SK-N-SH (cell line): ENCODE results near the gene BABAM2. TPM values are rescaled to one million over a fixed set of nuclear protein-coding genes. Genes with fewer than 3 reads are reported as not detected.
A peak's percentile ranks its signal among the peaks of the same experiment; 100 is the strongest.

Source experiments
- CTCF ChIA-PET: fragments of 300-600, 350-600 bp; formaldehyde crosslinking; extraction: SDS; loops from one replicate; lab custom pipeline; 2021; lab: Yijun Ruan, JAX
- POLR2A ChIA-PET: fragments of 350-600 bp; sonication (Branson Sonifier 250); formaldehyde crosslinking; extraction: SDS; loops from one replicate; lab custom pipeline; 2020; ENCODE audit warnings: antibody characterized with exemption, inconsistent platforms; lab: Yijun Ruan, JAX
- DNase-seq: peaks from one replicate; pipeline ENCODE4 v3.0.0; 2012
- H2AFZ ChIP-seq: fragments of 200-600 bp; sonication (generic); 2 replicates; pipeline ENCODE4 v1.8.1; 2016; ENCODE audit warnings: antibody characterized with exemption, mild to moderate bottlenecking, low read depth
- H3F3A ChIP-seq: fragments of 200-600 bp; sonication (generic); replicated peaks from 2 replicates; pipeline ENCODE3; 2016; ENCODE audit warnings: antibody characterized with exemption, mild to moderate bottlenecking; ENCODE audit not compliant: insufficient read depth
- H3K27ac ChIP-seq, 2 experiments: fragments of 200-500 bp in 1 of 2; fragments of 200-600 bp in 1 of 2; sonication (Bioruptor generic) in 1 of 2; sonication (generic), shearing (Covaris generic) in 1 of 2; 2 replicates each; pipeline versions ENCODE4 v1.5.1 to v1.6.1; 2014 to 2016; ENCODE audit warnings: low read depth in 2 of 2, inconsistent platforms in 1 of 2, low read length in 1 of 2, mild to moderate bottlenecking in 1 of 2, mixed read lengths in 1 of 2
- H3K27me3 ChIP-seq: fragments of 200-600 bp; sonication (generic), shearing (Covaris generic); 2 replicates; pipeline ENCODE4 v1.6.1; 2016; ENCODE audit warnings: mixed run types; ENCODE audit not compliant: insufficient read depth
- H3K36me3 ChIP-seq, 2 experiments: fragments of 200-500 bp in 1 of 2; fragments of 200-600 bp in 1 of 2; sonication (Bioruptor generic) in 1 of 2; sonication (generic) in 1 of 2; replicated peaks in 1 of 2; 2 replicates each; pipeline versions ENCODE3 to v1.5.1; 2014 to 2016; ENCODE audit warnings: low read length in 1 of 2, mild to moderate bottlenecking in 1 of 2; ENCODE audit not compliant: insufficient read depth in 2 of 2, control insufficient read depth in 1 of 2
- H3K4me1 ChIP-seq, 2 experiments: fragments of 200-500 bp in 1 of 2; fragments of 200-600 bp in 1 of 2; sonication (Bioruptor generic) in 1 of 2; sonication (generic), shearing (Covaris generic) in 1 of 2; 2 replicates each; pipeline versions ENCODE4 v1.5.1 to v1.6.1; 2014 to 2016; ENCODE audit warnings: low read depth in 1 of 2, low read length in 1 of 2, mixed run types in 1 of 2; ENCODE audit not compliant: insufficient read depth in 2 of 2, control insufficient read depth in 1 of 2
- H3K4me2 ChIP-seq: fragments of 200-600 bp; sonication (generic), shearing (Covaris generic); 2 replicates; pipeline ENCODE4 v1.6.1; 2017; ENCODE audit warnings: mixed run types
- H3K4me3 ChIP-seq, 2 experiments: fragments of 200-500 bp in 1 of 2; fragments of 200-600 bp in 1 of 2; sonication (Bioruptor generic) in 1 of 2; sonication (generic), shearing (Covaris generic) in 1 of 2; 2 replicates each; pipeline versions ENCODE4 v1.5.1 to v1.8.1; 2014 to 2016; ENCODE audit warnings: low read depth in 2 of 2, inconsistent platforms in 1 of 2, low read length in 1 of 2, mild to moderate bottlenecking in 1 of 2, mixed read lengths in 1 of 2, moderate library complexity in 1 of 2
- H3K79me2 ChIP-seq: fragments of 200-600 bp; sonication (generic); 2 replicates; pipeline ENCODE4 v1.8.1; 2017; ENCODE audit warnings: mild to moderate bottlenecking; ENCODE audit not compliant: insufficient read depth
- H3K9ac ChIP-seq: fragments of 200-600 bp; sonication (generic); 2 replicates; pipeline ENCODE4 v1.6.1; 2017; ENCODE audit warnings: mixed run types
- H3K9me2 ChIP-seq: fragments of 200-600 bp; sonication (generic); 2 replicates; pipeline ENCODE4 v1.6.1; 2017; ENCODE audit warnings: mixed run types
- H3K9me3 ChIP-seq: fragments of 200-600 bp; sonication (generic); 2 replicates; pipeline ENCODE4 v1.6.1; 2017; ENCODE audit warnings: mixed run types, mild to moderate bottlenecking, moderate library complexity
- H4K20me1 ChIP-seq: fragments of 200-600 bp; sonication (generic); 2 replicates; pipeline ENCODE4 v1.6.1; 2017; ENCODE audit warnings: mild to moderate bottlenecking, mixed run types; ENCODE audit not compliant: insufficient read depth
- EZH2phosphoT487 ChIP-seq: fragments of 200-600 bp; sonication (generic); IDR thresholded peaks from 2 replicates; pipeline ENCODE4 v1.6.1; 2017; ENCODE audit warnings: low read depth, mixed run types, mild to moderate bottlenecking, antibody characterized with exemption, moderate library complexity, borderline replicate concordance
- FOSL2 ChIP-seq: IDR thresholded peaks from 2 replicates; pipeline ENCODE4 v1.4.0; 2012; ENCODE audit warnings: low read depth, mild to moderate bottlenecking, moderate library complexity, borderline replicate concordance
- FOXJ3 ChIP-seq: sonication (generic); formaldehyde crosslinking; IDR thresholded peaks from 2 replicates; pipeline ENCODE4 v1.5.1; 2020; ENCODE audit warnings: mild to moderate bottlenecking, missing genetic modification reagents
- GATA2 ChIP-seq: sonication (generic); formaldehyde crosslinking; IDR thresholded peaks from 2 replicates; pipeline ENCODE4 v1.5.0; 2020; ENCODE audit warnings: mild to moderate bottlenecking, missing genetic modification reagents
- JUND ChIP-seq: IDR thresholded peaks from 2 replicates; pipeline ENCODE4 v1.4.0; 2012
- NFIC ChIP-seq: IDR thresholded peaks from 2 replicates; pipeline ENCODE4 v1.4.0; 2012; ENCODE audit warnings: borderline replicate concordance
- NRF1 ChIP-seq: IDR thresholded peaks from 2 replicates; pipeline ENCODE4 v1.6.1; 2012; ENCODE audit warnings: low read depth, mild to moderate bottlenecking, low read length
- RCOR1 ChIP-seq: fragments of 150-350 bp; IDR thresholded peaks from 2 replicates; pipeline ENCODE4 v1.6.1; 2017; ENCODE audit warnings: antibody characterized with exemption, low read length
- SIN3A ChIP-seq: IDR thresholded peaks from 2 replicates; pipeline ENCODE4 v1.6.1; 2012; ENCODE audit warnings: low read depth, mild to moderate bottlenecking, low read length, moderate library complexity, borderline replicate concordance
- SMC3 ChIP-seq: IDR thresholded peaks from 2 replicates; pipeline ENCODE4 v1.6.1; 2012; ENCODE audit warnings: low read depth, low read length, improper control_type of control experiment
- TEAD4 ChIP-seq: IDR thresholded peaks from 2 replicates; pipeline ENCODE4 v1.4.0; 2012; ENCODE audit warnings: mild to moderate bottlenecking, borderline replicate concordance; ENCODE audit not compliant: insufficient read depth
- USF2 ChIP-seq: fragments of 150-350 bp; IDR thresholded peaks from 2 replicates; pipeline ENCODE4 v1.6.1; 2017; ENCODE audit warnings: antibody characterized with exemption, low read length, low read depth, borderline replicate concordance
- WGBS: methylation state at CpG from one replicate; pipeline ENCODE4 v1.1.6; 2017; ENCODE audit warnings: low lambda C conversion rate; 5-methylcytosine and 5-hydroxymethylcytosine counted together
- polyA plus RNA-seq, 3 experiments: library from polyadenylated mRNA; depleted of rRNA; stranded (reverse); fragments of >200 nt; gene quantifications; 2 replicates each; pipeline ENCODE4 v1.2.3, GENCODE V29; 2012
- TF ChIP-seq, protein P1 (sequence below): IDR thresholded peaks from 2 replicates; pipeline ENCODE4 v1.4.0; 2012; ENCODE audit warnings: low read depth, borderline replicate concordance
- TF ChIP-seq, protein P2 (sequence below): IDR thresholded peaks from 2 replicates; pipeline ENCODE4 v1.4.0; 2012; ENCODE audit warnings: low read depth, borderline replicate concordance
- TF ChIP-seq, protein P3 (sequence below): IDR thresholded peaks from 2 replicates; pipeline ENCODE4; 2012
- TF ChIP-seq, protein P4 (sequence below): IDR thresholded peaks from 2 replicates; pipeline ENCODE4 v1.4.0; 2012; ENCODE audit warnings: low read depth

Gene BABAM2
- polyA plus RNA-seq, 1 of the 3 experiments (the other 2 are of a cell fraction): 34.0 TPM

DNA sequence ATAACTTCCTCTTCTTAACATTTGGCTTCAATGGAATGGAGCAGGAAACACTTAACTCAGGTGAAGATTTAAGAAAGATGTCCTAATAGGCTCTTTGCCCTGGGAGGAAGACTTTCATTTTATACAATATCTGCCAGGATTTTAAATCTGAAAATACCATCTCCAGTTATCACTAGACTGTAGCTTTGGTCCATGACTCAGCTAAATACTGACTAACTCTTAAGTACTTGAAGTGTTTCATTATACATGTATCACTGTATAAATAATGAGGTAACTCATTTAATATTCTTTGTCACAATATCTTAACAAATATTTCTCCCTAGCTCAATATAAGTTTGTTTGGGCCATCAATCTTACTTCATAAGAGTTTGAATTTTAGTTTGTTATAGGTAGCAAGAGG is 35.1 kb upstream of the BABAM2 start:
- Histone ChIP-seq H3K79me2 (no peaks in the 10 kb centered on the region), H3K27ac (peak overlapping the region in 1 of 2 experiments; percentile 25; a peak in 2 of 4 replicates), H3F3A (peaks cover 11% of the 10 kb centered on the region), H3K4me3 (no peak overlapping the region), H3K27me3 (no peaks in the 10 kb centered on the region), H2AFZ (no peak overlapping the region), H3K9me2 (no peaks in the 10 kb centered on the region), H4K20me1 (no peaks in the 10 kb centered on the region), H3K9ac (no peak overlapping the region), H3K9me3 (peaks cover 3% of the 10 kb centered on the region; the same call in 1 of the 2 replicates), H3K4me1 (peaks cover 0 to 19% of the 10 kb centered on the region in 2 experiments; a peak in 1 of 4 replicates), H3K36me3 (no peaks in the 10 kb centered on the region), H3K4me2 (no peak overlapping the region)
- DNase-seq: no peak
- CTCF ChIA-PET: interaction anchor here (0.7 kb wide), 1 partner anchor 132 kb away, joined by 3 read pairs; no protein-coding TSS in a partner anchor
- no peak for TF ChIP-seq NFIC
- TF ChIP-seq JUND: peak; percentile 12; the same call in 1 of the 2 replicates
- no peak for TF ChIP-seq FOXJ3 (CRISPR knock-in tag)
- TF ChIP-seq, protein P1, sequence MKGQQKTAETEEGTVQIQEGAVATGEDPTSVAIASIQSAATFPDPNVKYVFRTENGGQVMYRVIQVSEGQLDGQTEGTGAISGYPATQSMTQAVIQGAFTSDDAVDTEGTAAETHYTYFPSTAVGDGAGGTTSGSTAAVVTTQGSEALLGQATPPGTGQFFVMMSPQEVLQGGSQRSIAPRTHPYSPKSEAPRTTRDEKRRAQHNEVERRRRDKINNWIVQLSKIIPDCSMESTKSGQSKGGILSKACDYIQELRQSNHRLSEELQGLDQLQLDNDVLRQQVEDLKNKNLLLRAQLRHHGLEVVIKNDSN: no peak
- TF ChIP-seq GATA2: no peak
- TF ChIP-seq FOSL2: peak; percentile 48; the same call in 1 of the 2 replicates
- POLR2A ChIA-PET: no interaction called here

DNA sequence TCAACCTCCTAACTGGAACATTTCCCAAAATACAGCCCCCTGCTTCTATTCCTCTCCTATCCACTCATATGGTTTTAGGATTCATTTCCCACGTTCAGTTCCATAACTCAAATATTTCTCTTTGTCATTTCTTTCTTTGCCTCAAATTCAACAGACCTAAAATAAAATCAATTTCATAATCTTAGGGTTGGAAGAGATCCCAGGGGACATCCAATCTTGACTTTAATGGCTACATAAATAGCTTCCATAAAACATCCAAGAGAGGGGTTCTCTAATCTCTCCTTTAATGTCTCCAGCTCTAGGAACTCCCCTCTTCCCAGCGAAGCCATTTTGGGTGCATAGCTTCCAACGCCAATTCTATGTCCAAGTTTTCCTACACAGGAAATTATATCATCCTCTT is 34.1 kb upstream of the BABAM2 start:
- no peaks in the 10 kb centered on the region for H3K9me2 ChIP-seq
- no peak overlapping the region for H2AFZ ChIP-seq
- H3K4me1 ChIP-seq: peaks cover 0 to 19% of the 10 kb centered on the region in 2 experiments; a peak in 1 of 4 replicates
- H3K9me3 ChIP-seq: peaks cover 3% of the 10 kb centered on the region; the same call in 1 of the 2 replicates
- H3K36me3 ChIP-seq: no peaks in the 10 kb centered on the region
- no peak overlapping the region for H3K9ac ChIP-seq
- no peak overlapping the region for H3K4me2 ChIP-seq
- no peak overlapping the region for H3K4me3 ChIP-seq
- H3K79me2 ChIP-seq: no peaks in the 10 kb centered on the region
- DNase-seq: no peak
- H3F3A ChIP-seq: peaks cover 11% of the 10 kb centered on the region
- no peak for TF ChIP-seq SIN3A
- H3K27ac ChIP-seq: 0 out of 4 replicates have a peak overlapping the region, but pooled peaks of 1 of the 2 experiments have one; percentile 25
- H4K20me1 ChIP-seq: no peaks in the 10 kb centered on the region
- WGBS: 57% methylated on average over 3 of the region's 3 CpGs
- H3K27me3 ChIP-seq: no peaks in the 10 kb centered on the region
- ChIA-PET POLR2A (no interaction called here), CTCF (interaction anchor here (1.2 to 1.7 kb wide), 5 partner anchors 9 to 153 kb away, joined by 3 to 6 read pairs (median 4); partner anchors contain the start of genes BABAM2 and RBKS)

- DNase-seq: no peak
- Histone ChIP-seq H3K79me2 (no peaks in the 10 kb centered on the region), H3K4me3 (no peak overlapping the region), H3K9me3 (peaks cover 3% of the 10 kb centered on the region; the same call in 1 of the 2 replicates), H3F3A (peaks cover 11% of the 10 kb centered on the region), H3K27me3 (no peaks in the 10 kb centered on the region), H2AFZ (no peak overlapping the region), H3K27ac (no peak overlapping the region), H3K36me3 (no peaks in the 10 kb centered on the region), H3K4me1 (peaks cover 0 to 19% of the 10 kb centered on the region in 2 experiments; a peak in 1 of 4 replicates), H3K4me2 (no peak overlapping the region), H3K9me2 (no peaks in the 10 kb centered on the region), H3K9ac (no peak overlapping the region), H4K20me1 (no peaks in the 10 kb centered on the region)
- 92% methylated on average over 3 of the region's 3 CpGs for WGBS
- POLR2A ChIA-PET: no interaction called here
- CTCF ChIA-PET: interaction anchor here (0.8 to 1.7 kb wide), 6 partner anchors 9 to 174 kb away, joined by 3 to 6 read pairs (median 4); partner anchors contain the start of genes BABAM2 and RBKS
- TF ChIP-seq SMC3 (no peak), USF2 (no peak), EZH2phosphoT487 (no peak), NRF1 (no peak), TEAD4 (no peak), RCOR1 (no peak)
- TF ChIP-seq, protein P2, sequence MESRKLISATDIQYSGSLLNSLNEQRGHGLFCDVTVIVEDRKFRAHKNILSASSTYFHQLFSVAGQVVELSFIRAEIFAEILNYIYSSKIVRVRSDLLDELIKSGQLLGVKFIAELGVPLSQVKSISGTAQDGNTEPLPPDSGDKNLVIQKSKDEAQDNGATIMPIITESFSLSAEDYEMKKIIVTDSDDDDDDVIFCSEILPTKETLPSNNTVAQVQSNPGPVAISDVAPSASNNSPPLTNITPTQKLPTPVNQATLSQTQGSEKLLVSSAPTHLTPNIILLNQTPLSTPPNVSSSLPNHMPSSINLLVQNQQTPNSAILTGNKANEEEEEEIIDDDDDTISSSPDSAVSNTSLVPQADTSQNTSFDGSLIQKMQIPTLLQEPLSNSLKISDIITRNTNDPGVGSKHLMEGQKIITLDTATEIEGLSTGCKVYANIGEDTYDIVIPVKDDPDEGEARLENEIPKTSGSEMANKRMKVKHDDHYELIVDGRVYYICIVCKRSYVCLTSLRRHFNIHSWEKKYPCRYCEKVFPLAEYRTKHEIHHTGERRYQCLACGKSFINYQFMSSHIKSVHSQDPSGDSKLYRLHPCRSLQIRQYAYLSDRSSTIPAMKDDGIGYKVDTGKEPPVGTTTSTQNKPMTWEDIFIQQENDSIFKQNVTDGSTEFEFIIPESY: no peak
- TF ChIP-seq, protein P3, sequence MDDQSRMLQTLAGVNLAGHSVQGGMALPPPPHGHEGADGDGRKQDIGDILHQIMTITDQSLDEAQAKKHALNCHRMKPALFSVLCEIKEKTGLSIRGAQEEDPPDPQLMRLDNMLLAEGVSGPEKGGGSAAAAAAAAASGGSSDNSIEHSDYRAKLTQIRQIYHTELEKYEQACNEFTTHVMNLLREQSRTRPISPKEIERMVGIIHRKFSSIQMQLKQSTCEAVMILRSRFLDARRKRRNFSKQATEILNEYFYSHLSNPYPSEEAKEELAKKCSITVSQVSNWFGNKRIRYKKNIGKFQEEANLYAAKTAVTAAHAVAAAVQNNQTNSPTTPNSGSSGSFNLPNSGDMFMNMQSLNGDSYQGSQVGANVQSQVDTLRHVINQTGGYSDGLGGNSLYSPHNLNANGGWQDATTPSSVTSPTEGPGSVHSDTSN: no peak
- TF ChIP-seq, protein P4, sequence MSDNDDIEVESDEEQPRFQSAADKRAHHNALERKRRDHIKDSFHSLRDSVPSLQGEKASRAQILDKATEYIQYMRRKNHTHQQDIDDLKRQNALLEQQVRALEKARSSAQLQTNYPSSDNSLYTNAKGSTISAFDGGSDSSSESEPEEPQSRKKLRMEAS: no peak
- TF ChIP-seq, protein P1: no peak
Observed at GRCh38 chr2:27856956-27857355, 33.6 kb upstream of the BABAM2 start.
